K562 (cell line): ENCODE results near the gene CDSN. TPM values are rescaled to one million over a fixed set of nuclear protein-coding genes. Genes with fewer than 3 reads are reported as not detected.

Source experiments
- ATAC-seq: fragments of 200-7000 bp; cut with Tn5 transposase; 3 replicates; pipeline ENCODE4 v1.9.1; 2020; ENCODE audit warnings: moderate library complexity
- BruUV-seq: library from RNA; stranded (reverse); fragments of 400-500 nt; replicated peaks from 2 replicates; lab custom pipeline; 2021; lab: Mats Ljungman, UMichigan
- CTCF ChIA-PET: fragments of 300-600 bp; formaldehyde crosslinking; extraction: SDS; loops from one replicate; lab custom pipeline; 2021; ENCODE audit warnings: low intra/inter-chr PET ratio; lab: Yijun Ruan, JAX
- POLR2A ChIA-PET: fragments of 300-600, 350-650 bp; sonication (Branson Sonifier 250); formaldehyde crosslinking; extraction: SDS; loops from one replicate; lab custom pipeline; 2021; ENCODE audit warnings: antibody characterized with exemption, inconsistent platforms; lab: Yijun Ruan, JAX
- DNase-seq, 4 experiments: peaks; one replicate each; pipeline versions ENCODE4 v3.0.0 to v3.0.0-alpha.2; 2011 to 2018; ENCODE audit warnings: low spot score in 3 of 4, mixed read lengths in 3 of 4; ENCODE audit errors: extremely low read depth in 1 of 4
- FAIRE-seq: peaks from 2 replicates; lab custom pipeline; 2011; peaks lifted over from hg19 to GRCh38; lab: Jason Lieb, UNC
- H2AFZ ChIP-seq: 2 replicates; pipeline ENCODE4 v1.6.0; 2011; ENCODE audit warnings: low read depth, low read length, control low read depth, inconsistent platforms
- H3K27ac ChIP-seq: fragments of 200-600 bp; 3 replicates; pipeline ENCODE4 v1.8.0; 2011; ENCODE audit warnings: low read depth, mild to moderate bottlenecking, control low read depth, inconsistent platforms, low read length, moderate library complexity, mixed read lengths; ENCODE audit errors: extremely low read depth
- H3K27me3 ChIP-seq, 2 experiments: fragments of 300-600 bp in 1 of 2; 2 replicates in 1 of 2; 3 replicates in 1 of 2; pipeline versions ENCODE4 v1.6.0 to v1.8.0; 2011; ENCODE audit warnings: inconsistent platforms in 2 of 2, low read length in 2 of 2, mild to moderate bottlenecking in 1 of 2, mixed read lengths in 1 of 2, moderate library complexity in 1 of 2; ENCODE audit not compliant: control insufficient read depth in 2 of 2, insufficient read depth in 2 of 2
- H3K36me3 ChIP-seq: fragments of 300-600 bp; 3 replicates; pipeline ENCODE4 v1.8.0; 2011; ENCODE audit warnings: mild to moderate bottlenecking, low read length, inconsistent platforms; ENCODE audit not compliant: control insufficient read depth, insufficient read depth
- H3K4me1 ChIP-seq, 2 experiments: fragments of 200-600 bp in 1 of 2; replicated peaks in 1 of 2; 2 replicates in 1 of 2; 3 replicates in 1 of 2; pipeline versions ENCODE4 v1.5.1 to v1.8.0; 2011; ENCODE audit warnings: inconsistent platforms in 2 of 2, low read length in 2 of 2, mild to moderate bottlenecking in 1 of 2, mixed read lengths in 1 of 2, moderate library complexity in 1 of 2; ENCODE audit not compliant: control insufficient read depth in 2 of 2, insufficient read depth in 2 of 2
- H3K4me2 ChIP-seq: 2 replicates; pipeline ENCODE4 v1.6.1; 2011; ENCODE audit warnings: low read length, control low read depth, inconsistent platforms, mixed read lengths; ENCODE audit not compliant: insufficient read depth
- H3K4me3 ChIP-seq: fragments of 200-600 bp; sonication (generic), shearing (Covaris generic); 2 replicates; pipeline ENCODE4 v1.5.1; 2016; ENCODE audit warnings: control low read depth, inconsistent platforms
- H3K79me2 ChIP-seq: fragments of 200-600 bp; 3 replicates; pipeline ENCODE4 v1.8.0; 2011; ENCODE audit warnings: low read length, inconsistent platforms; ENCODE audit not compliant: control insufficient read depth, insufficient read depth
- H3K9ac ChIP-seq, 2 experiments: 2 replicates each; pipeline versions ENCODE4 v1.6.0 to v1.6.1; 2011; ENCODE audit warnings: low read depth in 2 of 2, low read length in 2 of 2, control low read depth in 1 of 2, inconsistent platforms in 1 of 2, mild to moderate bottlenecking in 1 of 2, mixed read lengths in 1 of 2; ENCODE audit not compliant: insufficient read depth in 1 of 2
- H3K9me1 ChIP-seq: one replicate; pipeline ENCODE4 v1.6.0; 2011; ENCODE audit warnings: inconsistent platforms, mild to moderate bottlenecking, low read length, moderate library complexity; ENCODE audit not compliant: control insufficient read depth, insufficient read depth
- H3K9me3 ChIP-seq: replicated peaks from 2 replicates; pipeline ENCODE4 v1.5.1; 2011; ENCODE audit warnings: low read depth, low read length, inconsistent platforms; ENCODE audit not compliant: control insufficient read depth, insufficient read depth
- H4K20me1 ChIP-seq: replicated peaks from 2 replicates; pipeline ENCODE4 v1.6.1; 2011; ENCODE audit warnings: low read length, inconsistent platforms, mixed read lengths; ENCODE audit not compliant: control insufficient read depth, insufficient read depth
- ARID2 ChIP-seq: fragments of 450-650 bp; IDR thresholded peaks from 2 replicates; pipeline ENCODE4 v1.6.1; 2017; ENCODE audit warnings: antibody characterized with exemption, mild to moderate bottlenecking
- MAFF ChIP-seq: IDR thresholded peaks from 2 replicates; pipeline ENCODE4 v1.6.1; 2012; ENCODE audit warnings: low read length, improper control_type of control experiment
- MIER1 ChIP-seq: fragments of 450-650 bp; IDR thresholded peaks from 2 replicates; pipeline ENCODE4 v1.6.1; 2016; ENCODE audit warnings: antibody characterized with exemption, mild to moderate bottlenecking, low read depth
- MTA1 ChIP-seq: fragments of 450-650 bp; IDR thresholded peaks from 2 replicates; pipeline ENCODE4 v1.6.1; 2017; ENCODE audit warnings: borderline replicate concordance
- PRDM10 ChIP-seq: fragments of 450-650 bp; IDR thresholded peaks from 2 replicates; pipeline ENCODE4 v1.6.1; 2018; ENCODE audit not compliant: partially characterized antibody
- YY1 ChIP-seq, 3 experiments: IDR thresholded peaks; 2 replicates each; pipeline ENCODE4 v1.6.1; 2011; ENCODE audit warnings: low read length in 2 of 3, mild to moderate bottlenecking in 2 of 3, moderate library complexity in 2 of 3, borderline replicate concordance in 1 of 3, control low read depth in 1 of 3, low read depth in 1 of 3; ENCODE audit not compliant: insufficient read depth in 3 of 3, insufficient replicate concordance in 2 of 3, control insufficient read depth in 1 of 3, insufficient read length in 1 of 3; ENCODE audit errors: extremely low read depth in 1 of 3
- ZNF23 ChIP-seq: fragments of 250-450 bp; sonication (Bioruptor Pico); IDR thresholded peaks from 2 replicates; pipeline ENCODE4 v1.4.0; 2020; ENCODE audit warnings: mild to moderate bottlenecking
- ZNF707 ChIP-seq: fragments of 250-450 bp; sonication (Bioruptor Pico); conservative IDR thresholded peaks from 2 replicates; pipeline ENCODE4 v1.8.0; 2022; ENCODE audit warnings: inconsistent platforms, mild to moderate bottlenecking, moderate library complexity
- WGBS: fragments of 100-300 bp; shearing (Covaris generic); methylation state at CpG from one replicate; pipeline ENCODE4 v1.1.6; 2016; ENCODE audit warnings: low coverage, mixed read lengths; ENCODE audit not compliant: insufficient coverage; ENCODE audit errors: missing lambda C conversion rate; 5-methylcytosine and 5-hydroxymethylcytosine counted together
- in situ Hi-C: fragments of 300-500 bp; cut with MboI; formaldehyde crosslinking; loops from 4 replicates; pipeline ENCODE4 v1.15.0; 2018; ENCODE audit warnings: inconsistent platforms, mixed read lengths
- intact Hi-C: fragments of 100-400 bp; cut with micrococcal nuclease; formaldehyde crosslinking; loops from 2 replicates; pipeline ENCODE4 v1.14.2; 2022
- polyA plus RNA-seq, 8 experiments: library from polyadenylated mRNA; depleted of rRNA in 4 of 8; stranded (reverse) in 5 of 8; unstranded in 3 of 8; fragments of >200 nt; fragmentation: Nextera tagmentation in 2 of 8; fragmentation: Illumina TruSeq in 1 of 8; extraction: Ambion mirVana in 2 of 8; extraction: Trizol in 1 of 8; gene quantifications; 2 replicates each; pipeline versions ENCODE4 v1.2.1 to v1.2.3, GENCODE V29; 2011 to 2014; ENCODE audit warnings: inconsistent platforms in 1 of 8, missing spikeins in 1 of 8
- total RNA-seq, 7 experiments: library from RNA; depleted of rRNA in 6 of 7; stranded (reverse); fragments of >200 nt in 6 of 7; fragmentation: Illumina TruSeq in 2 of 7; extraction: Trizol in 2 of 7; gene quantifications; 2 replicates each; pipeline versions ENCODE4 v1.2.1 to v1.2.3, GENCODE V29; 2011 to 2021; ENCODE audit warnings: low replicate concordance in 1 of 7
- TF ChIP-seq, protein P1 (sequence below): fragments of 450-650 bp; IDR thresholded peaks from 2 replicates; pipeline ENCODE4 v1.7.1; 2018; ENCODE audit warnings: mild to moderate bottlenecking, low read depth; ENCODE audit not compliant: partially characterized antibody

The CDSN gene
- total and polyA plus RNA-seq, 9 of the 15 experiments (the other 6 are each of a cell fraction or from before 2014, with no cell fraction given) = not detected

- no peak overlapping the region for H3K27ac ChIP-seq
- H3K9me3 ChIP-seq = no peaks in the 10 kb centered on the region
- DNase-seq = no peak
- no peaks in the 10 kb centered on the region for H3K9me1 ChIP-seq
- no peak for ATAC-seq
- POLR2A ChIA-PET = interaction anchor here (0.7 kb wide), 1 partner anchor 638 kb away, joined by 4 read pairs; no protein-coding TSS in a partner anchor
- peaks cover 56% of the 10 kb centered on the region; the same call in 2 of the 3 replicates for H3K36me3 ChIP-seq
- BruUV-seq = no TSS peak
- no peak overlapping the region for H3K4me3 ChIP-seq
- peaks cover 7 to 16% of the 10 kb centered on the region in 2 experiments; a peak in 4 of 5 replicates for H3K4me1 ChIP-seq
- intact Hi-C loops (no loop called here), in situ Hi-C loops (no loop called here)
- no peak for FAIRE-seq
- no peak overlapping the region for H2AFZ ChIP-seq
- peak overlapping the region in 1 of 2 experiments; percentile 81; a peak in 2 of 4 replicates for H3K9ac ChIP-seq
- peaks cover 8% of the 10 kb centered on the region; the same call in 2 of the 3 replicates for H3K79me2 ChIP-seq
- no peaks in the 10 kb centered on the region for H3K27me3 ChIP-seq
- TF ChIP-seq, protein P1, sequence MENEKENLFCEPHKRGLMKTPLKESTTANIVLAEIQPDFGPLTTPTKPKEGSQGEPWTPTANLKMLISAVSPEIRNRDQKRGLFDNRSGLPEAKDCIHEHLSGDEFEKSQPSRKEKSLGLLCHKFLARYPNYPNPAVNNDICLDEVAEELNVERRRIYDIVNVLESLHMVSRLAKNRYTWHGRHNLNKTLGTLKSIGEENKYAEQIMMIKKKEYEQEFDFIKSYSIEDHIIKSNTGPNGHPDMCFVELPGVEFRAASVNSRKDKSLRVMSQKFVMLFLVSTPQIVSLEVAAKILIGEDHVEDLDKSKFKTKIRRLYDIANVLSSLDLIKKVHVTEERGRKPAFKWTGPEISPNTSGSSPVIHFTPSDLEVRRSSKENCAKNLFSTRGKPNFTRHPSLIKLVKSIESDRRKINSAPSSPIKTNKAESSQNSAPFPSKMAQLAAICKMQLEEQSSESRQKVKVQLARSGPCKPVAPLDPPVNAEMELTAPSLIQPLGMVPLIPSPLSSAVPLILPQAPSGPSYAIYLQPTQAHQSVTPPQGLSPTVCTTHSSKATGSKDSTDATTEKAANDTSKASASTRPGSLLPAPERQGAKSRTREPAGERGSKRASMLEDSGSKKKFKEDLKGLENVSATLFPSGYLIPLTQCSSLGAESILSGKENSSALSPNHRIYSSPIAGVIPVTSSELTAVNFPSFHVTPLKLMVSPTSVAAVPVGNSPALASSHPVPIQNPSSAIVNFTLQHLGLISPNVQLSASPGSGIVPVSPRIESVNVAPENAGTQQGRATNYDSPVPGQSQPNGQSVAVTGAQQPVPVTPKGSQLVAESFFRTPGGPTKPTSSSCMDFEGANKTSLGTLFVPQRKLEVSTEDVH = no peak
- no peak for TF ChIP-seq MAFF
- no peak for TF ChIP-seq ZNF707 (CRISPR knock-in tag)
- TF ChIP-seq MIER1 = no peak
- TF ChIP-seq ARID2 = no peak
- no peak for TF ChIP-seq MTA1
- no peak for TF ChIP-seq ZNF23
- TF ChIP-seq YY1 (IDR thresholded peaks at IDR 0.05; ENCODE audit: borderline replicate concordance in 1 of 3, control insufficient read depth in 1 of 3, extremely low read depth in 1 of 3, insufficient read depth in 3 of 3, insufficient read length in 1 of 3, insufficient replicate concordance in 2 of 3, low read depth in 1 of 3, low read length in 2 of 3) = no peak
- no peak for TF ChIP-seq PRDM10
- TF ChIP-seq, all 486 proteins: peak for 0
- H3K4me2 ChIP-seq = no peak overlapping the region
- 78% methylated on average over 7 of the region's 7 CpGs for WGBS
- CTCF ChIA-PET = interaction anchor here (0.6 kb wide), 1 partner anchor 21 kb away, joined by 3 read pairs; no protein-coding TSS in a partner anchor
- no peaks in the 10 kb centered on the region for H4K20me1 ChIP-seq
Observed at GRCh38 chr6:31152781-31153180, 32.5 kb upstream of the CDSN start.
